Femur (tissue), 1 donor: ENCODE data around the gene CPEB1.

Experiments used
- DNase-seq: peaks from one replicate; pipeline ENCODE4 v3.0.0-alpha.2; 2017

Gene CPEB1

DNA sequence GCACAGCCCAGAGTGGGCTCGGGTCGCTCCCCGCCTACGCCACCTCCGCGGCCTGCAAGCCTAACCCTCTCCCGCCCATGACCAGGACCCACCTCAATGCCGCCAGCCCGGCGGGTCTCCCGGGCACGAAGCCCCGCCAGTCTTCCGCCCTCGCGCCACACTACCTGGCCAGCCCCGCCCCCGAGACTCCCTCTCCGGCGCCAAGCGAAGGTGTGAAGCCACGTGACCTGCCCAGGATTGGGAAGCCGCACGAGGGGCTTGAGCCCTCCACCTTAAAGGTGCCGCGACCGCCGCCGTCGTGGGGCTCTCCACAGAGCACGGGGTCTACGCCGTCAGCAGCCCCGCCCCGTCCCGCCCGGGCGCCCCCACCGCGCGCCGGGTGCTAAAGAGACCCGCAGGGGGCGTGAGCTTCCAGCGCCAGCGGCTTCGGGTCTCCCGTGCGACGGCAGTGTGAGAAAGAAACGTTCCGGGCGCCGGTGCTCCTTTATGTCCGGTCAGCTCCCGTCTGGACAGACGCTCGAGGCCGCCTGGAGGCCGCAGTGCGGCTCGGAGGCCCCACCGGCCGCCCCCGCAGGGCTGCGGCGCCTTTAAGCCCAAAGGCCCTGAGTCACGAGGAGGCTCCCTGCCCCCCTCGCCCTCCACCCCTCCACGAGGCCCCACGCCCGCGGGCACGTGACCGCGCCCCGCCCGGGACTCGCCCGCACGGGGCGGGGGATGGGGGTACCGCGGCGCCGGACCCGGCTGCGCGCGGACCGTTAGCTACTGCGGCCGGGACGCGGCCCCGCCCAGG, at the start of gene CPEB1:
CPEB1 (minus strand) TSS at position 319 of the 790 bp plus-strand sequence. CDS start 18,904 bp downstream, outside the sequence.
- peak; percentile 40 for DNase-seq

DNA sequence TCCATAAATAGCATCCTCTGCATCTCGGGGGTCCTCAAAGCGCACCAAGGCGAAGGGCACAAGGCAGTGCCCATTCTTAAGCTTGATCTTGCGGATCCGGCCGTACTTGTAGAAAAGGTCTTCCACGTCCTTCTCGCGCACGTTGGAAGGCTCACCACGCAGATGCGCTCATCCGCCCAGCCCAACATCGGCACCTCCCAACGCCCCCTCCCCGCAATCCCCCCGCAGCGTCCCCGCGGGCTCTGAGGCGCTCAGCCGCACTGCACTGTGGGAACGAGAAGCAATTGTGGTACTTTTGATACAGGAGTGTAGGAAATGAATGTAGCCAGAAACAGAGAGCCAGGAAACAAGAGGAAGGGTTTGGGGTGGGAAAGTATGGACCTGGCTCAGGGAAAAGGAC, 45.0 kb upstream of the CPEB1 start:
- no peak for DNase-seq

DNA sequence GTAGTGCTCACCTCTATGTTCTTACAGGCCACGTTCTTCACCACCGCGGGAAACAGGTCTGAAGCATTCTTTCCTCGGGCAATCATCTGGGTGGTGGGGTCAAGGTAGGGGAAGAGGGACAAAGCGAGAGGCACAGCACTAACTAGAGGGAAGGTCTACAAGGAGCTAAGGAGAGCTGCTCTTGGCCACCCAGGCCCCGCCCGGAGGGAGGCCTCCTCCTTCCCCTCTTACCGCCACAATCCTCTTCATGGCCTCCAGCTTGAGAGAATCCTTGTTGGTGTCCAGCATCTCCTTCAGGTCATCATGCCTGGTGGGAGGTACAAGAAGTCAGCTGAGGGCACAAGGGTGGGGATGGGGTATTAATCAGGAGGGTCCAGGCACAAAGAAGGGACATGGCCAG, 42.0 kb upstream of the CPEB1 start:
- DNase-seq = no peak

DNA sequence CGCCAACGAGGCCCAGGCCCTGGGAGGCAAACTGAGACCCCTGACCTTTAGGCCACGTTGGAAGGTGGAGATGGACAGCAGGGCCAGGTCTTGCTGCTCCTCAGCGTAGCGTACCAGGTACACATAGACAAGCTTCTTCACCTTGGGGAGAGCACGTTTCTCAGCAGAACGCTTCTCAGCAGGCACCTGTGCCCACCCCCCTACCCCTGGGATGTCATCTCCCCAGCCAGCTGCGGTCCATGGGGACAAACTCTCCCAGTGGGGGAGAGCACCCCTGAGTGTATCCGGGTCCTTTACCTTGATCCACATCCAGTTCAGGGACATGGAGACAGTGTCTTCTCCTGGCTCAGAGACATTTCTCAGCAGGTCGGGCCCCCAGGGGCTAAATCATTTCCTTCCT, 41.5 kb upstream of the CPEB1 start:
- no peak for DNase-seq

DNA sequence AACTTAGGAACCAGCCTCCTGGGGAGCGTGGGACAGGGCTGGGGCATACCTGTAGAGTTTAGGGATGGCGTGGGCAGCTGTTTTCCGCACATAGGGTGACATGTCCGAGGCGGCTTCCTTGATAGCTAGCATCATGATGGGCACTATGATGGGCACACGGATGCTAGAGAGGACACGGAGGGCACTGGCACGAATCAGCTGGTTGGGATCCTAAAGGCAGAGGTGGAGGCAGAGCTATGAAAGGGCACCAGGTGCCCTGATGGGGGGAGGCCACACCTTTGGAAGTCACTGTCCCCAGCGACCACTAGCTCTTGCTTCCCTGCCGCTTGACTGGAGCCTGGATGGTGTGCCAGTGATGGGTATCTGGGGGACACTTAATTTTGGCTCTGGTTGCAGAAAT, 34.2 kb upstream of the CPEB1 start:
- no peak for DNase-seq

DNA sequence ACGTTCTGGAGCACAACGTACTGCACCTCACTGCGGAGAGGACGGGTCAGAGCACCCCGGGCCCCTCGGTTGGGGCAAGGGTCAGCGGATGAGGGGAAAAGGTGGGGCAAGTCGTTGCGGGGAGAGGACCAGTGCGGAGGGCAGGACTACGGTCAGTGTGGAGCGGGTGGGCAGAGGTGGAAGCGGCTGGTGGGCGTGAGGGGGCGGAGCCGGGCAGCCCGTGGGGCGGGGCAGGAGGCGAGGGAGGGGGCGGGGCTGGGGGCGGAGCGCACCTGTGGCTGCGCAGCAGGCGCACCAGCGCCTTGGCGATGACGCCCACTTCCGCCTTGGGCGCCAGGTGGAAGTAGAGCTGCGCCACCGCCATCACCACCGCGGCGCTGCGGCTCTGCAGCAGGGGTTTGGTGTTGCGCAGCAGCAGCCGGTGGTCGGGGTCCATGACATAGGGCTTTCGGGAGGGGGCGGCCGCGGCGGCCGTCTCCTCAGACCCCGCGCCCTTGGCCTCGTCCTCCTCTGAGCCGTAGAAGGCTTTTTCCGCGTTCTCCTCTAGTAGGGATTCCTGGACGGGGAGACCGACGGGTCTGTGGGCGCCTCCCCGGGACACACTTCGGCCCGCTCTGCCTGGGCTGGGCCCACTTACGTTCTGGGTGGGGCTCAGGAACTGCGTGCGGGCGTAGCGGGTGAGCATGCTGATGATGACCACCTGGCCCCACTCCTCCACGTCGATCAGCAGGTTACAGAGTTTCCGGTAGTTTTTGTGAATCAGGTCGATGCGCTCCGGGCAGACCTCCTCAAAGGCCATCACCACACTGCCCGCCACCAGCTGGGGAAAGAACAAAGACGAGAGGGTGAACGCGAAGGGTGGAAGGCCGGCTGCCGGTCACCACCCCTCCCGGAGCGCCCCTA, 33.3 kb upstream of the CPEB1 start:
- no peak for DNase-seq

DNA sequence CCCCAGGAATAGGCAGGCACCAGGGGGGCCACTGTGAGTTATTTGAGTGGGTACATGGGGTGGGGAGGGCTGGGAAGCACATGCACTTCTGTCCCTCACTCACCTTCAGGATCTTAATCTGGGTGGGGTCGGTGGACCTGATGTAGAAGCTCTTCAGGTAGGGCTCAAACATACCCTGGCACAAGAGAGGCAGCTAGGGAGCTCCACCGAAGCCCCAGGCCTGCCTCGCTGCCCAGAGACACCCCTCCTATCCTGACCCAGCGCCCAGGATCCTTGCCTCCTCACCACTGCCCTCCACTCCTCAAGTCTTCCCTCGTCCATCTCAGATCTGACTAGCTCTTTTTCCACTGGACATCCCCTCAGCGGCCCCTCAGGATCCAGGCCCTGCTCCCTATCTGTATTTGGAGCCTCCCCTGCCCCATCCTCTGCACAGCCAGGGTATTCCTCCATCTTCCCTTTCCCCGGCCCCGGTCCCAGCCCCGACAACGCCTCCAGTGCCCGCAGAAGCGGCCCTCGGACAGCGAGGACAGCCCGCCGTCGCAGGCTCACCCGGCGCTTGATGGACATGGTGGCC, 32.5 kb upstream of the CPEB1 start:
- no peak for DNase-seq

DNA sequence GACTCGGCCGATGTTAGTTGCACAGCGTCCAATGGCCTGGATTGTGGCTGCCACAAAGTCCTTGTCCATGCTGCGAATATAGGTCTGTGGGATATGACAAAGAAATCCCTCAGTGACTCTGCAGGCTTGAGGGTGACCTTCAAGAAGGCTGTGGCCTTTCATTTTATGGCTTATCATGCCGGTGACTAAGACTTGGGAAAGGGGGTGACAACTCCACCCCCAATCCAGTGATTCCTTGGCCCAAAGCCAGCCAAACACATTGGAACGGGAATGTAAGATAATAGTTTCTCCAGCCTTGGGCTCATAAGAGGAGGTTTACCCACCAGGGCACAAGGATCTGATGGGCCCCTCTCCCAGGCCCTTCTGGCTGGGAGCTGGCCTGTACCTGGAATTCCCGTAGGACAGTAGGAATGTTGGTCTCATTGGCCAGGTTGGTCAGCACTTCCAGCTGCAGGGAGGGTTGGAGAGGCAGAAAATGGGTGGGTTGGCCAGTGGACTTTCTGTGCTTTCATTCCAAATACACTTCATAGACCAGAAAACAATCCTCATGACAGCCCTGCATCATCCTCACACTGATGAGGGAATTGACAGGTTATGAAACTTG, 30.7 kb upstream of the CPEB1 start:
- no peak for DNase-seq

DNA sequence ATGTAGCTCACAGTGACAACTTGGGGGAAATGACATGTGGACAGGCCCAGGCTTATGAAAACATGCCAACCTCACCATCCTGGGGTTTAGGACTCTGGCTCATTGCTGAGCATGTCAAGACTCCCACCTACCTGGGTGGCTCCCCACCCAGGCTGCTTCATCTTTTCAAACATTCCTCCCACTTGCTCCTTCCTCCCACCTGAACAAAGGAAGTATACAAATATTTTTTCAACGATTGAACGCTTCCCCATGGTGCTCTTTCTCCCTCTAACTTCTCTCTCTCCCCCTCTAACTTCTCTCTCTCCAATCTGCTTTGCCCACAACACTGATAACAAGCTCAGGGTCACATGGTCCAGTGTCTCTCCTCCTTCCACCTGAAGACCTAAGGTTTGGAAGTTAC, 27.7 kb upstream of the CPEB1 start:
- no peak for DNase-seq

DNA sequence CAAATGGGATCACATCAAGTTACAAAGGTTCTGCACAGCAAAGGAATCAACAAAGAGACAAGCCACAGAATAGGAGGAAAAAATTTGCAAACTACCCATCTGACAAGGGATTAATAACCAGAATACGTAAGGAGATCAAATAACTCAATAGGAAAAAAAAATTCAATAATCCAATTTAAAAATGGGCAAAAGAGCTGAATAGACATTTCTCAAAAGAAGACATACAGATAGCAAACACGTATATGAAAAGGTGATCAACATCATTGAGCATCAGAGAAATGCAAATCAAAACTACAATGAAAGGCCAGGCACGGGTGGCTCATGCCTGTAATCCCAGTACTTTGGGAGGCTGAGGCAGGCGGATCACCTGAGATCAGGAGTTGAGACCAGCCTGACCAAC, 23.5 kb upstream of the CPEB1 start:
- DNase-seq = no peak

DNA sequence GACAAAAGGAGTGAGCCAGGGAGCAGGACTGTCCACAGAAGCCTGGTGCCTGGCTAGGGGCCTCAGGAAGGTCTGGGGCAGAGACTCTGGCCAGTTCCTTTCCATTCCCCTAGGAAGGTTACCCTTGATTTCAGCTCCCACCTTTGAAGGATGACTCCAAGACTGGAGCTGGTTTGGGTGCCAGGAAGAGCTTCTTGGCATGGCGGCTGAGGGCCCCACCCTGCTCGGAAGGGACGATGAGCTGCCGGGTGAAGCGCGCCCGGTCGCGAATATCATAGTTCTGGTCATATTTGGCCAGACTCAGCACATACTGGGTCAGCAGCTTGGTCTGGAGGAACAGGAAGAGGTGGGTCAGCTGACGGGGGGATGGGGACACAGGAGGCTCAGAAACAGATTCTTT, 19.4 kb upstream of the CPEB1 start:
- DNase-seq = no peak

DNA sequence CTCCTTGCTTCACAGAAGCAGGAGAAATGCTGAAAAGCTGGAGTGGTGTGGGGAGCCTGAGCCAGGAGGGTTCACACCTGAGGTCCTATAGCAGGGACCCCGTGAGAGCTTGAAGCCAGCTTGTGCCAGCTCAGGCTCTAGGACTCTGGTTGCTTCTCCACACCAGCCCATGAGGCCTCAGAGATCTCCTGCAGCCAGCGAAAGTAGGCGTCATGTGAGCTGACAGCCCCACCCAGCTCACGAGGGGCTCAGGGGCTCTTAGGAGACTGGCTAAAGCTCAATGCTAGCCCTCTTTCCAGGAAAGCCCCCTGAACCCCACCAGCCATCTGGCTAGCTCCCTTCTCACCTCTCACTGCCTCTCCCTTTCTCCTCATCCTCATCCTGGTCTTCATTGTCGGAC, 16.9 kb upstream of the CPEB1 start:
- no peak for DNase-seq

DNA sequence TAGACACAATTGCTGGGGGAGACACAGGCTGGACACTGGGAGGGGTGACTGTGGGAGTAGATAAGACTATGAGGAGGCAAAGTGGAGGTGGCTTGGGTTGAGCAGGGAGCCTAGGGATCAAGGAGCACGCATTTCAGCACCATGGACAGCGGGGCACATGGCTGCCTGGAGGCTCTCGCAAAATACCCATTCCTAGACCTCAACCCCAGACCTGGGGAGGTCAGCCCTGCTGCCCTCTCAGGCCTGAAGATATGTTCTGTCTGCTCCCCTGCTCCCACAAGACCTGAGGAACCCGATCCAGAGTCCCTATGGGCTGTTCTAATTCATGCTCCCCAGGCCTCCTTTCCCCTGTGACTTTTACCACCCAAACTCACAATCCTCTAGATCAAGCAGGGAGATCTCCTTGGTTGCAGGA, 16.0 kb upstream of the CPEB1 start:
- DNase-seq = peak; percentile 63

DNA sequence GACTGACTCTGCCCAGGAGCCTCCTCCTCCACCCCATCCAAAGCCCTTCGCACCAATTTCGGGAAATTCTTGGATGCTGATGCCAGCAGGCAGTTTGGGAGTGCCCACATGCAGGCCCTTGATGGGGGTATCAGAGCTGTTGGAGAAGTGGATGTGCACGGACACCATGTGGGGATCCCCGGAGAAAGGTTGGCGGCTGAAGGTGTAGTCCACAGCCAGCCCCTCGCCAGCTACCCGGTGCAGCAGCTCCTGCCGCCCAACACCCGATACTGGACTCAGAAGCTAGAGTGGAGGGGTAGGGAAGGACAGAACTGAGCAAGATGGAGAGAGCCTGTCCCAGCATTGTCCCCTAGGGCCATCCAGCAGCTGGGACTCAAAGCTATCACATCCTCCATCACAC, 15.5 kb upstream of the CPEB1 start:
- DNase-seq = no peak

DNA sequence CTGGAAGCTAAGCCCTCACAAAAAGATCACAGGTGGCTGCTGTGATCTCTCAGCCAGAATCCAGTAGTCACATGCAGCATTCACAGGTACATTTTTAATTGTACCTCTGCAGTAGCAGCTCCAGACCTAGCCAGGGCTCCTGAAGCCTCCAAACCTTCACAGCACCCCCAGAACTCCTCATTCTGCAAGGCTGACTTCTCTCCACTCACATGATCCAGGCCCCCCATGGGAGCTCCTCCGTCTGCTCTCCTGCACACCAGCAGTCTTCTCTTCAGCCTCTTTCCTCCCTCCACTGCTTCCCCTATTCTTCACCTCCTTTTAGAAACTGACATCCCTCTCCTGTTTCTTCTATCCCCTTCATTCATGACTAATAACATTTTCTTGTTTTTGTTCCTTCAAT, 13.2 kb upstream of the CPEB1 start:
- DNase-seq = no peak

DNA sequence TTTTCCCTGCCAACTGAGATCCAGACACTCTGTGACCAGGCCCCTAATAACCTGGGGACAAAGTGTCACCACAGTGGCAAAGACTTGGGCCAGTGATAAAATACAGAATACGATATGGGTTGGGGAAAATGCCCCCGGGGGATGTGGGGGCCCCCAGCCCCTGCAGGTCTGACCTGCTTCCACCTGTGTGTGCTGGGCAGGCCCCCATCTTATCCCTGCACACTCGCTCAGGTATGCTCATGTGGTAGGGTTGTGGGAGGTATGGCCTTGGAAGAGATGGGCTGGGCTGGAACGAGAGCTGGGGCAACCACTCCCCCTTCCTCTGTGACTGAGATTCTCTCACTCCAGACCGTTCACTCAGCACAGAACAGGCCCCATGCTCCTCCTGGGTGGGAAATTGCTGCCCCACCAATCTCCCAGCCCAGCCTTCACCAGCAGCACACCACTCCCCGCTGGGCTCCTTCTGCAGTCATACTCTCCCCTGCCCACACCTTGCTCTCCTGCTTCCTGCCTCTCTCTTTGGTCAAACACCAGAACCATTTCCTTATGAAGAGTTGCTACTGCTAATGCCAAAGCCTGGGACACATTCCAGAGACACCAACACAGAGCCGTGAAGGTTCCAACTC, 9.6 kb upstream of the CPEB1 start:
- DNase-seq = no peak

DNA sequence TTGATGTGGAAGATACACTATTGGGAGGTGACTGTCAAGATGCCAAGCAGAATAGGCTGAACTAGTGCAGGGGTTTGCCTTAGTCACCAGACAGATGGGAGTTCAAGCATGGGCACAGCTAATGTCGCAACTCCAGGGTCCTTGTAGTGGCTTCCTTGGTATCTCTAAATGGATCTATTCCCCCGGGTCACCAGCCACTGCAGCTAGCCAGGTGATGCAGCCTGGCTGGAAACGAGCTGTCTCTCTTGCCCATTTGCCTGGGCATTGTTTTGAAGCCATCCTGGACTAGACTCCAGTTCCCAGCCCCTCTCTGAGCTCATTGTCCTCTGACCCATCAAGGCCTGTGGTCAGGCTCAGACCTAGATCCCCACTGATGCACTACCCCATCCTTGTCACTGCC, 8.4 kb upstream of the CPEB1 start:
- no peak for DNase-seq

DNA sequence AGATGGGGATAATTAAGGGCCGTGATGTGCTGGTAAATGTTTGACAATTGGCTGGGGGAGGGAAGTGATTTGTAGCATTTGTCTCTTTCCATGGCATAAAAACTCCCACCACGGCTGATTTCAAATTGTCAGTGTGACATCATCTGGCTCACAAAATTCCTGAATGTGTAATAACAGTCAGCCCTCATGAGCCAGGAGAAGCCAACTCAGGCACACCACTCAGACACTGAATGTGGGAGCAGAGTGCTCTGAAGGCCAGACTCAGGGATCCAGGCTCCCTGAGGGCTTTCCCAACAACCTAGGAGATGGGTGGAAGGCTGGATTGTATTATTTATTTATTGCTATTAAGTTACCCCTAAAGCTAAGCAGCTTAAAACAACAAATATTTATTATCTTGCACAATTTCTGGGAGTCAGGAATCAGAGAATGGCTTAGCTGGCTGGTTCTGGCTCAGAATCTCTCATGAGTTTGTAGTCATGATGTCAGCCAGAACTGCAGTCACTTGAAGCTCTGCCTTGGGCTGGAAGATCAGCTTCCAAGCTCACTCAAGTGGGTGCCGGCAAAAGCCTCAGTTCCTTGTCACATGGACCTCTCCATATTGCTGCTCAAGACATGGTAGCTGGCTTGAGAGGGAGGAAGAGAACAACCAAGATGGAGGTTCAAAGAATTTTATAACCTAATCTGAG, 6.5 kb upstream of the CPEB1 start:
- DNase-seq = no peak

DNA sequence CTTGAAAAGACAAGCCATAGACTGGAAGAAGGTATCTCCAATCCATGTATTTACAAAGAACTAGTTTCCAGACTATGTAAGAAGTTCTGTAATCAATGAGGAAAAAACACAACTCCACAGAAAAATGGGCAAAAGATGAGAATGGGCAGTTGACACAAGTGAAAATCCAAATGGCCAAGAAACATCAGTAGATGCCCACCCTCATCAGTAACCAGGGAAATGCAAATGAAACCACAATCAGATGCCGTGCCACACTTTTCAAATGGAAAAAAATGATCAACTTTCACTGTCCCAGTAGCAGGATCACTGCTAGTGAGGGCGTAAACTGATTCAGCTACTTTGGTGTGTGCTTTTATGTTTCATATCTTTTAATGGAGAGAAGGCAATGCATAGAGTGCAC, 4.5 kb upstream of the CPEB1 start:
- DNase-seq = no peak

DNA sequence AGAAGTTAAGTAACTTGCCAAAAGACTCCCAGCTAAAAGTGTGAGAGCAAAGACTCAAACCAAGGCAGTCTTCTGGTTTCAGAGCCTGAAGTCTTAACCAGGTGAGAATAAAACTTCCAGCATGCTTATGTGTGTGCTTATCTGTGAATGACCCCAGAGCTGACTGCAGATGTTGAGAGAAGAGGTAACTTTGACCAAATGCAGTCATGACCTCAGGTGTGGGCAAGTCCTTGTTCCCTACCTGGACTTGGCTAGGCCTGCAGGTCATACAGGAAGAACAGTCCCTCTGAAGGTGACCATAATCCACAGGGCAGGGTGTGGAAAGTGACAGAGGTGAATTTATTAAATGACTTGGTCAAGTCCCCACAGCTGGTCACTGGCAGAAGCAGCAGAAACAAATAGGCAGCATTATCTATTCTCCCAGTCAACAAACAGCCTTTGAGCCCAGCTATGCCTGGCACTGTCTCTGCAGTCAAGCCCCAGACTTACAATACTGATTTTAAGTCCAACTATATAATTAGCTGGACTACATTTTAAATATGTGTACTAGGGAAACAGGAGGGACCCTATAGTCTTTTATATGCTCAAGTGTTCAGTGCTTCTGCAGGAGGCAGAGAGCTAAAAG, 3.0 kb upstream of the CPEB1 start:
- no peak for DNase-seq

DNA sequence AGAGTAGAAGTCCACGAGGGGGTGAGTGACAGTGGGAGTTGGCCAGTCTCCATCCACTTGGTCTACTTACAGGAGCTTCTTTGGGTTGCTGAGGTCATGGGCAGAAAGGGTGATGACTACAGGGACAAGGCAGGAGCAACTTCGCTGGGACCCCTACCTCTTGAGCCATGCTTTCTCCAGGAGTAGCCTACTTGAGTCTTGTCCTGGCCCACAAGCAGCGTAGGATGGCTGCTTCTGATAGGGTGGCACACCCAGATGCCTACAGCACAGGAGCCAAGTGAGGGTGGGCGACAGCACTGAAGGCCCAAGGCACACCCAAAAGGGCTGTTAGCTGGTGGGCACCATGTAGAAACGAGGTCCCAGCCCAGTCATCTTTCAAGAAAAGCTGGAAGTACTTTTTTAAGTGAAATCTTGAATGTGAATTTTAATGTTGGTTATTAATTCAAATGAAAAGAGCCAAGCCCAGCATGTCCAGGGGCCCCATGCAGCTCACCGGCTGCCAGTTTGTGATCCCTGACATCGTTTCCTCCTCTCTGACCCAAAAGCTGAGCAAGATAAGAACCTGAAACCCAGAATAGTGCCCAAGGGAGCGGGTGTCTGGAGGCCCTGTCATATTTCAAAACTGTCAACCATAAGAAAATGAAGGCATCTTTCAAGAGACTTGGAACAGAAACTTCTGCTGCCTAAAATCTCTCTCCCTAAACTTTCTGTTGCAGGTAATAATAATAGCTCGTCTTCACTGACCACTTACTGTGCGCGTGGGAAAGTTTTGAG, 2.2 kb upstream of the CPEB1 start:
- DNase-seq = no peak
